Measurements from ENCODE around the gene MPEG1.

MPEG1 gene, protein sequence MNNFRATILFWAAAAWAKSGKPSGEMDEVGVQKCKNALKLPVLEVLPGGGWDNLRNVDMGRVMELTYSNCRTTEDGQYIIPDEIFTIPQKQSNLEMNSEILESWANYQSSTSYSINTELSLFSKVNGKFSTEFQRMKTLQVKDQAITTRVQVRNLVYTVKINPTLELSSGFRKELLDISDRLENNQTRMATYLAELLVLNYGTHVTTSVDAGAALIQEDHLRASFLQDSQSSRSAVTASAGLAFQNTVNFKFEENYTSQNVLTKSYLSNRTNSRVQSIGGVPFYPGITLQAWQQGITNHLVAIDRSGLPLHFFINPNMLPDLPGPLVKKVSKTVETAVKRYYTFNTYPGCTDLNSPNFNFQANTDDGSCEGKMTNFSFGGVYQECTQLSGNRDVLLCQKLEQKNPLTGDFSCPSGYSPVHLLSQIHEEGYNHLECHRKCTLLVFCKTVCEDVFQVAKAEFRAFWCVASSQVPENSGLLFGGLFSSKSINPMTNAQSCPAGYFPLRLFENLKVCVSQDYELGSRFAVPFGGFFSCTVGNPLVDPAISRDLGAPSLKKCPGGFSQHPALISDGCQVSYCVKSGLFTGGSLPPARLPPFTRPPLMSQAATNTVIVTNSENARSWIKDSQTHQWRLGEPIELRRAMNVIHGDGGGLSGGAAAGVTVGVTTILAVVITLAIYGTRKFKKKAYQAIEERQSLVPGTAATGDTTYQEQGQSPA

DNA sequence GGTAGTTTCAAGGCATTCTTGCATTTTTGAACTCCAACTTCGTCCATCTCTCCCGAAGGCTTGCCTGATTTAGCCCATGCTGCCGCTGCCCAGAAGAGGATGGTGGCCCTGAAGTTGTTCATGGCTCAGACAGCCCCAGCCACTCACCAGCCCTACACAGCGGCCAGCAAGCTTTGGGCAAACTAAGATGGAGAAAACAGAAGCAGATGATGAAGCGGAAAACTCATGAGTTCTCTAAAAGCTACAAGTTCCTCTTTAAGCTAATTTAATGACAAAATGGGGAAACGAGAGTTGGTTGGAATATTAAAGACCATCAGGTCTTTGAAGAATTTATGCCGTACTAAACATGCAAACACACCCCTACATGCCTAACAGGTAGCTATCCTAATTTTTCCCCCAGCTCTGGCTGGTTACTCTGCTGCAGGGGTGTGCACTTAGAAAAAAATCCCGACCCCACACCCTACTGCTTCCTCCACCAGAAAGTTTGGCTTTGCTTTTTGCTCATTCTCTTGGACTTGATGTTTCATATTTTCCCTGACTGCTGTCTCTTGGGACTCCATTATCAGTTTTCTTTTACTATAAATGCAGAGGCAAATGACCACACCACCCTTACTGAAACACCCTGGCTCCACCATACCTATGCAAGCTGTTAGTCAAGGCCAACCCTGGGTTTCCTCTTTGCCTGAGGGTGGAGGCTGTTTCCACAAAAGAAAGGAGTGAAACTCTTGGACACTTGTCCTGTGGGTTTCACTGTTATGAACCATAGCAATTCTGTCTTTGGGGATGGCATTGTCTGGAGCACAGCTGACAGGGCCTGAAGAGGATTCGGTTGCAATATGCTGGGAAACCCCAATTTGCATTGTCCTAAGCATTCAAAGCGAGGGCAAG, at the start of gene MPEG1:
Gene MPEG1, minus strand, starts transcription at position 184 of the 888 bp plus-strand sequence. Its CDS starts 62 bp downstream, at position 122.
- no peak for DNase-seq (ENCODE audit: low read depth, low spot score)

DNA sequence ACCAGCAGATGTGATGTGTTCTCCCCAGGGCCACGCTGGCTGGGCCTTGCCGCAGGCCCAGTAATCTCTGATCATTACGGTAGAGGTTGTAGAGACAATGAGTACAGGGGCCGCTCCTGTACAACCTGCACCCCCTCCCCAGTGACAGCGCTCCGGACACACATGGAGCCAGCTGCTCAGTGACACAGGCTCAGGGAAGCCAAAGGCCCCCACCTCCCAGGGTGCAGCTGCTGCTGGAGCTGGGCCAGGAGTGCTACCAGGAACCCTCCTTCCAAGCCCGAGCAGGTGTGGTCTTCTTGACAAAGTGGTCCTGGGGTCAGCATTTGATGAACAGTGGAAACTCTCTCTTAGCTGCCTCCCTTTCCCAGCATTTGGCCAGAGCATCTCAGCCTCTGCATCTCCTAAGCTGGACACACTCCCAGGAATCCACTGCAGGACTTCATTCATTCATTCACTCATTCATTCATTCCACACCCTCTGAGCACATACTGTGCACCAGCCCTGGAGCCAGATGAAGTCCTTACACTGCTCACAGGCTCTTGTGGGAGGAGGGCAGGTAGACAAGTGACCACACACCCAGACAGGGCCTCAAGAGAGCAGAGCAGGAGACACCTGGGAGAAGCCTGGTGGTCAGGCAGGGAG, 49.6 kb upstream of the MPEG1 start:
- DNase-seq (ENCODE audit: low read depth, low spot score) = no peak

DNA sequence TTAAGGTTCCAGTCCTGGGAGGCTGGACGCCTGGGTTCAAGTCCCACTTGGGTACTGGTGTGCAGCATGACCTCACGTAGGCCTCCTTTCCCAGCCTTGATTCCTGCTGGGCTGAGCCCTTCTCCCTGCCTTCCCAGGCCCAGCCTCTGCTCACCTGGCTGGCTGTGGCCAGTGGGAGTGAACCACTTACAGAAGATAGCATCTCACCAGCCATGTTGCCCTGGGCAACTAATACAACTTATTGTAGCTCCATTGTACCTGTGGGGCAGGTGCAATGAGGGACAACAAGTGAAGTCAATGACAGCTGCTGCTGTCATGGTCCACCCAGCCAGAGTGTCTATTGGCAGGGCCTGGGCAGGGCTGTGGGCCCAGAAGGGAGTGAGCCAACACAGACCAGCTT, 48.4 kb upstream of the MPEG1 start:
- no peak for DNase-seq (ENCODE audit: low read depth, low spot score)

DNA sequence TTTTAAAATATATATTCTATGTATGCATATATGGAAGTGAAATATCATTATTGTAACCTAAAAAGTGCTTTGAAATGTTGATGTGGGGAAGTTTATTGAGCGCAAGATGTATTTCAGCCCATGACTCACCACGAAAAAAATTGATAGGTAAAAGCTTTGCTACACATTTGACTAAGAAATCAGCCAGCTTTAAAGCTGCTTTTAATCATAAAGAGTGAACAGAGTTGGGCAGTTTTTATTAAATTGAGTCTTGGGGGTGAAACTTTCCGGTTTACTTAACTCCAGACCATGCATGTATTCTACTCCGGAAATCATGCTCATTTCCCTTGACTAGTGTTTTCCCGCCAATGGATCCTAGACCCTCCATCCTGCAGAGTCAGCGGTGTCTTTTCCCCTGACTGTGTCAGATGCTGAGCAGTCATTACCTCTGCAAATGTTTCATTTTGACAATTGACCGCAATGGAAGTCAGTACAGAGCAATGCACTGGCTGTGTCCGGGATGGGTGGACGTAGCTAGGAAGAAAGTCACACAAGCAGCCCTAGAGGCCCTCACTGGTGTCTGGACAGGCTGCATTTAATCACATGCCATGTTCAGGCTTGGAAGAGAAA, 47.2 kb upstream of the MPEG1 start:
- no peak for DNase-seq (ENCODE audit: low read depth, low spot score)

DNA sequence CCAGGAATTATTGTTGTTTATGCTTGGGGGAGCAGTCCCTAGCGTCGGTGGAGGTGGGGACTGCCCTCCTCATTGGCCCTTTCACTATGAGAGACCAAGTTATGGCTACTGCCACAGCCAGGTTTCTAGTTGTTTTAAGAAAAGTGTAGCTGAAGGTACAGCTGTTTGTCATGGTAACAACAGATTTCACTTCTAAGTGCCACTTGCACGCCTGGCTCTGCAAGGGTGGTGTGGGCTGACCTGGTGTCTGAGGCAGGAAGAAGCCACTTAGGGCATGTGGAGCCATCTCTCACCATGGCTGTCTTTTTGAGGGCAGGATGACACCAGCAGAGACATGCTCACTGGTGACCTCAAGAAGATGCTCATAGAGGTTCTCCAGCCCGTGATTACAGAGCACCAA, 46.3 kb upstream of the MPEG1 start:
- DNase-seq (ENCODE audit: low read depth, low spot score) = no peak

DNA sequence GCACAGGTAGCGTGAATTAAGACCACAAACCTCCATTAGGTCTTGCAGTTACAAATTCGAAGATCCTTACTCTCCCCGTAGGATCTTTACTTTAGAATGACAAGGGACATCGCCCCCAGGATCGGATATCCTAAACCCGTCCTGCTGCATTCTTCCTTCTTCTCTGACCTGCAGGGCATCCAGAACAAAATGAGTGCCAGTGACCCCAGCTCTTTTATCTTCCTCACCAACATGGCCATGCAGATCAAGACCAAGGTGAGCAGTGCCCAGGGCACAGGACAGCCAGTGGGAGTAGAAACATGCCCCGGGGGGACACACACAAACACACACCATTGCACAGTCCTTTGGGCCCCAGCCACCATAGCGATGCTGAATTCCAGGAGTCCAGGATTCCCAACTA, 42.6 kb upstream of the MPEG1 start:
- no peak for DNase-seq (ENCODE audit: low read depth, low spot score)

DNA sequence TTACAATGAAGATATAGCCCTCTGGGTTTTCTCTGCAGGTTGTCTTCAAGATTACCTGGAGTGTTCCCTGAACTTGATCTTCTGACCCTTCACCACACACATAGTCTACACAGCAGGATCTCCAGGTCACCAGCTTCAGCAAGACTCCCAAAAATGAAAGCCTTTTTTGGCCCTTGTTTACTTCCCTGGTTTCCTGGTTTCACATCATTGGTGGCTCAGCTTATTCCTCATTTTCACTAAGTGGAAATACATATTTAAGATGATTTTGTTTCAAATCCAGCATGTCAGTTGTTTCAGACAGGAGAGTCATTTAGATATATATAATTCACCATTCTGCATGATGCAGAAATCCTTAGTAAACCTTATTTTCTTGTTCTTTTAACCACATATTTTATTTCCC, 41.6 kb upstream of the MPEG1 start:
- DNase-seq (ENCODE audit: low read depth, low spot score) = no peak

DNA sequence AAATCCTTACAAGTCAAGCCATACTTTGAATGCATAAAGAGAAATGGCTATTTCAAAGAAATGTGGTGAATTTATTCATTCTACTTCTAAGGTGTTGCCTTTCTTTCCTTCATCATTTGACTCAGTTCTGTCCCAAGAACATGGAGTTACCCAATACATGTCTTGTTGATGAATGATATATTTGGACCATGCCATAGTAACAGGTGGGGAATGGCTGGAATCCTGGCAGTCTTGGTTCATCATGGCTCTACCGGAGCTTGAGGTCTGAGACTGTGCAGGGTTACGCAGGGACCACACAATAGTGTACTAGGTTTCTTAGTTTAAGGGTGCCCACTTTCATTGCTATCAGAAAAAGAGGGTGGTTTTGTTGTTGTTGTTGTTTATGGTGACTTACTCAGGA, 40.3 kb upstream of the MPEG1 start:
- DNase-seq (ENCODE audit: low read depth, low spot score) = no peak

DNA sequence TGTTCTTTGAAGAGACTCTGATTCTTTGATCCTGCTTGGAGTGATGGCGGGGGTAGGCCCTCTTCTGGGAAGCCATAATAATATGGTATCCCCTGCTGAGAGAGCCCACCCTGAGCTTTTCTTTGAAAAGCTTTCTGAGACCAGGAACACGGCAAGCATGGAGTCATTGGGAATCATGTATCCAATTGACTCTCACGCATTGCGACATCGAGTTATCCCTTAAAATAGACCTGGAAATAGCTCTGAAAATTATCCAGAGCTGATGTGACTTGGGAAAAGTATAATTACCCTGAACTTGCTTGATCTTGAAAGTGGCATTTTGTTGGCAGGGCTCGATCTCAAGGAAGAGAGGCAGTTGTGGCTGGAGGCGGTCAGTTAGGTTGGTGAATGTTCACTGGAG, 36.8 kb upstream of the MPEG1 start:
- no peak for DNase-seq (ENCODE audit: low read depth, low spot score)

DNA sequence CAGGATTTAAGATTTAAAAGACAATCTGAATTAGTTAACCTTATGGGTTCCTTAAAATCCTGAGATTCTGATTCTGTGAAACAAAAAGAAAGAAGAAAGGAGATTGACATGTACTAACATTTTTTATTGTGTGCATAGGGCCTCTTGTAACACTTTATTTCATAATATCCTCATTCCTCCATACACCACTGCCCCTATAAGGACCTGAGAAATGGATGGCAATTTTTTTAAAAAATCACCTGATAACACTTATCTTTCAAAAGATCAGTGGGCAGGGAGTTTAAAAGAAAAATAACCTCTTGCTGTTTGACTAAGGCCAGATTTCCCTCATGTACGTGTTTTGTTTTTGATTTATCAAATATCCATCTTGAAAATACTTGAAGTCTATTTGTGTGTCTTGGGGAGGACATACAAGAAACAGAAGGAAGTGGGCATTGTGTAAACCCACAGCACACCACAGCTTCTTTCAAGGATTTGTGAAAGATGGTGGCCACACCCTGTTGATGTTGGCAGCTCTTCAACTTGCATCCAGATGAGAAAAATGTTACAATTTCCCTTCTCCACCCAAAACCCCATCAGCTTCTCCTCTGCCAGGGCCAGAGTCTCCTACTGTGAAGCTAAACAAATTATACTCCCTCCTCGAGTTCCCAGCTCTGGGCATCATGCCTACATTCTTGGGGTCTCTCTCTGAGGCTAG, 35.0 kb upstream of the MPEG1 start:
- no peak for DNase-seq (ENCODE audit: low read depth, low spot score)

DNA sequence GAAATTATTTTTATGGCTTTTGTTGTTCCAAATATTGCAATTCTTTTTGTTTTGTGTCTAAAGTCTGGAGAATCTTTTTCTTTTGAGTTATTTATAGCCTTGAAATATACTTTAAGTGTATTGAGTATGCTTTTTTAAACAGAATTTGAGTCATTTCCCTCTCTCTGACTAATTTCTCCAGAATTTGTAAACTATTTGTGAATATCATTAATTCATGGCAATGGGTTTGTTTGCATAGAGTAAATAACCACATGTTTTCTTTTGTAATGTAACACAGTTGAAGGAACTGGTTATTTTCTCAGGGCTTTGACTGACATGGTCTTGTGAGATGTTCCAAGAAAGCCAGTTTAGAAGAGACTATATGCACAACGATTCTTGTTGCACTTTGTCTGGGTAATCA, 30.9 kb upstream of the MPEG1 start:
- DNase-seq (ENCODE audit: low read depth, low spot score) = no peak

DNA sequence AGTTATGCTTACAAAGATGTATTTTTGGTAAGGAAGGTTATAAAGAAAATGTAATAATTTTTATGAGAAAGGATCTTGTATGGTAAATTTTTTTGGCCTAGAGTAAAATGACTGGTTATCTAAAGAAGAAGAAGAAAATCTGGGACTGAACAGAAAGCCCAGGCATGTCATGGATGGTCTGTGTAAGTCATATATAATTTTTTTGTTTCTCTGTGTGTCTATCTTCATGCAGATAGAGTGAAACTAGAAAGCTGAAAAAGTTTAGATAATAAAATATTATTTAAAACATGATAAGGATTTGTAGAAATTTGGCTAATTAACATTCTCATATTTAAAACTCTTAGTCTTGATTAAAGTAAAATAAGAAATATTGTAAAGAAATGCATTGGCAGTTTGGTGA, 27.6 kb upstream of the MPEG1 start:
- no peak for DNase-seq (ENCODE audit: low read depth, low spot score)

DNA sequence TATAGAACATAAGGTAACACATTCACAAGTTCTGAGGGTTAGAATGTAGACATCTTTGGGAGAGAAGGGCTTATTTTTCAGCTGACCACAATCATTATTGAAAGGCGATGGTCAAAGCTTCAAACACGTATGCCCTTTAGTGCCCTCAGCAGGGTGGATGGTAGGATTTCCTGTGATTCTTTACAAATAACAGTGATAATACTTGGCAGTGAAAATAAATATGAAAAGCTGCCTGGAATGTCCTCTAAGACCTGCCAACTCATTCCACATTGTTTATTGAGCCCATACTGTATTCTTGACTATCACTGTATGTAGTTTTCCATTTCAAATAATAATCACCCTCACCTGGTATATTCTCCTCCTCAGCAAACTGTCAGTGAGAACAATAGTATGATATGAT, 13.7 kb upstream of the MPEG1 start:
- no peak for DNase-seq (ENCODE audit: low read depth, low spot score)

DNA sequence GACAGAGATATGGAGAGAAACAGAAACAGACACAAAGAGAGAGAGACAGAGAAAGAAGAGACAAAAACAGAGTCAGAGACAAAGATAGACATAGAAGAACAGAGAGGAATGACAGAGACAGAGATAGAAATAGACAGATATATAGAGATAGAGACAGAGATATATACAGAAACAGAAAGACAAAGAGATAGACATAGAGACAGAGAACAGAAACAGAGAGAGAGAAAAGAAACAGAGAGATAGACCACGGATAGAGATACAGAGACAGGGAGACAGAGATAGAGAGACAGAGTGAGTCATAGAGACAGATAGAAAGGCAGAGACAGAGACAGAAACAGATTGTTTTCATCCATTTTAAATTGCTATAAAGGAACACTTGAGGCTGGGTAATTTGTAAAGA, 12.3 kb upstream of the MPEG1 start:
- DNase-seq (ENCODE audit: low read depth, low spot score) = no peak

DNA sequence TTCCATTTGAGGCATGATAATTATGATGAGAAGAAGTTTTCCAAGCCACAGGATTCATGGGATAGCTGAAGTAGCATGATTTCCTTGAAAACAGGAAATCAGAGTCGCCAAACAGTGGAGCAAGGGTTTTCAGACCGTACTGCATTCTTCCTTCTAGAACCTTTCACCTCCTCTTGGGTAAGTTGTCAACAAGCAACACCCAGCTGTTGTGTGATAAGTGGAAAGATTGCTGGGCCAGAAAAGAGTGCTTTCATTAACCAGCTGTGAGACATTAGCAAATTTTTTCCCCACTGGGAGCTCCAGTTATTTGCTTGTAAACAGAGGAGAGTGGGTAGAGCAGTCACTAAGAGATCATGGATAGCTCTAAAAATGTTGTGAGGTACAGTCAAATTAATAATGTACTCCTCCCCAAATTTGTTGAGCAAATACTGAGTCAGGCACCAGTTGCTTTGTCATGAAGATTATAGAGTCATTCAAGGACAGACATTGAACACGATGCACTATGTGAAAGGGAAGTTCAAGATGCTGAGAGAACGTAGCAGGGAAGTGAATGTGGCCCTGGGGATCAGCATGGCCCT, 11.7 kb upstream of the MPEG1 start:
- DNase-seq (ENCODE audit: low read depth, low spot score) = no peak

DNA sequence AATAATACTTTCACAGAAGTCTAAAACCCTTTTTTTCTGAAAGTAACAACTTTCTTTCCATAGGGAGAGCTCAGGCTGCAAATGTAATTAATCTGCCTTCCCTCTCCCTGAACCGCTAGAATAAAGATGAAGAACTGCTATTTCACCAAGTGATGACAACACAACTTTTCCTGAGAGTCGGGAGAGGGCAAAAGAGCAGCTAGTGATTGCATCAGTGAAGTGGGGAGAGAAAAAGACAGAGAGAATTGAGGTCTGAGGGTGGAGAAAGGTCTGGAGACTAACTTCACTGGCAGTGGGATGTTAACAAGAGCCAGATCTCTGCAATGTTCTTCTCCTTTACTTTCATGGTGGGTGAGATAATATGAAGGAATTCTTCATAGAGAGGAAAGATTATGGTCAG, 10.9 kb upstream of the MPEG1 start:
- DNase-seq (ENCODE audit: low read depth, low spot score) = no peak

DNA sequence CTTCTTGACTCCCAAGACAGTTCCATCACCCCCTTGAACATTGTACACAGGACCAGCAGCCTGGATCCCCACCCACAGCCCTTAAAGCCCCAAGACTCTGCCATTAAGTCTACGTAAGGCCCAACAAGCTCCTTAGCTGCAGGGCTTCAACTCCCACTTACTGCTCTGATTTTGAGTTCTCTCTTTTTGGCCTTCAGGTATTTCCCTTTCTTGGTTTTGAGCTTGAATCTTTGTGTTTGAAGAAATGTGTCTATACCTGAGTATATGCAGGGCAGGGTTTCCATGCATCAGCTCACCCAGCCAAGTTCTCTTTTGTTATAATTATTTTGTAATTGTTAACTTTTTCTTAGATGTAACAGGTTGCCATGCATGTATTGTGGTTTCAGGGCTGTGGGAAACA, 10.4 kb upstream of the MPEG1 start:
- no peak for DNase-seq (ENCODE audit: low read depth, low spot score)

DNA sequence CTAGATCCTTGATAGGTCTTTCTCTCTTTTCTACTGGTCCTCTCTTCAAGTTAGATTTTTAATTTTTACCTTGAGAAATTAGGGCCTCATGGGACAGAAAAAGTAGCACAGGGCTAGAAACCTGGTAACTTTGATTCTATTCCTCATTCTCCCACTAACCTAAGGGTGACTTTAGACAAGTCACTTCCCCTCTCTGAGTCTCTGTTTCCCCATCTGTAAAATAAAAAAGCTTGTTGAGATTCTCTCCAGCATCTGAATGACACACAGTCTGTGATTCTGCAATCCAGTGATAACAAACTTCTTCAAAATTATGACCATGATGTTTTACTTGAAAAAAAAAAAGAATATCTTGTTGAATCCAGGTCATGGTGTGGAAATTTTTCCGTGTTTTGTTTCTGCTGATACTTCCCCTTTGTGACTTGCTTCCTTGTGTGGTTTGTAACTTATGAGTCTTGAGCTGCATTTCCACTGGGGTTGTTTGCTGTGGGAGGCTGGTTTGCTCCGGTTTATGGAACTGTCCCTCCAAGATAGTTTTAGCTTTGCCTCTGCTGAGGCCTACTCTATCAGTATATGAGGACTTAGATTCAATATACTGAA, 9.8 kb upstream of the MPEG1 start:
- no peak for DNase-seq (ENCODE audit: low read depth, low spot score)

DNA sequence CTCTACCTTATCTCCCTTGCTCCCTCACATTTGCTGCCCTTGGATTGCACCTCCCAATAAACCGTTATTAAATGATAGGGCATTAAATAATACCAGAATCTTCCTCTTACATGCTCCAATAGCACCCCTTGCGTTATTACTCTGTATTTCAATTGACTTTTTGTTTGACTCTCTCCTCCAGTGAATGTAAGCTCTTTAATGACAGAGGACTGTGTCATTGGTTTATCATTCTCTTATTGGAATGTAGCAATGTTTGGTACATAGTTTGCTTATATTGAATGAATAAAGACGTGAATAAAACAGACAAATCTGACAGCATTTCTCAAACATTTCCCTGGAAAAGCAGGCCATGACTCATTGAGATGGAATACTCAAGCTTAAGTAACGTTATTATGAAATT, 8.7 kb upstream of the MPEG1 start:
- no peak for DNase-seq (ENCODE audit: low read depth, low spot score)

DNA sequence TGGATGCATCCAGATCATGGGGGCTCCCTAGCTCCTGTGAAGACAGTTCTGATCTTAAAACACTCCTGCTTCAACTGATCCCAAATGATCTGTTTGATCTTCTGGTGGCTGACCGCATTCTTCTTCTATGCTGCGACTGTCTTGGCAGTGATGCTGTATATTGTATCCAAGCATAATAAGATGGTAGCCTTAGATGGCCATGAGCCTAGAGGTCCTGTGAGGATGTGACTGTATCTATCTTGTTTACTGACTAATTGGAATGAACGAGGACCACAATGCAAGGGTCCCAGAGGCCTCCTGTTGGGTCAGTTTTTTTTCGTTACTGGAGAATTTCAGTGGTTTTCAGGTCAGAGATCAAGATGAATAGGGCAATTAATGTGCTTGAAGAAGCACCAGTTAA, 7.1 kb upstream of the MPEG1 start:
- DNase-seq (ENCODE audit: low read depth, low spot score) = no peak

Data from activated naive CD8-positive, alpha-beta T cell treated with anti-CD3 and anti-CD28 coated beads, Interleukin-2, amount 50 U/mL, for 16 hours (primary cell).